Stimulated activated CD8-positive, alpha-beta memory T cell treated with anti-CD3 and anti-CD28 coated beads, Interleukin-4, amount 100 ng/mL, for 48 hours (primary cell): ENCODE results near the gene SLC16A5.
A peak's percentile ranks its signal among the peaks of the same experiment; 100 is the strongest.
"Not testable (repeated sequence)": the region's sequence is repeated elsewhere in the genome, so short reads cannot be mapped to it uniquely, and the experiment has no call there.

Experiments used
- DNase-seq: peaks from one replicate; pipeline ENCODE4 v3.0.0-alpha.2; 2020

The SLC16A5 gene

GRCh38 chr17:75135946-75136345 lies 48.2 kb downstream of the SLC16A5 start:
- DNase-seq: no peak

GRCh38 chr17:75137762-75138161 lies 50.0 kb downstream of the SLC16A5 start:
- not testable (repeated sequence) for DNase-seq

- no peak for DNase-seq
Measured at GRCh38 chr17:75138519-75138918, 50.8 kb downstream of the SLC16A5 start.

GRCh38 chr17:75142236-75142971 lies 54.6 kb downstream of the SLC16A5 start:
- DNase-seq: no peak

GRCh38 chr17:75144816-75145512 lies 57.2 kb downstream of the SLC16A5 start:
- DNase-seq: no peak

- DNase-seq: no peak
Measured at GRCh38 chr17:75146592-75146991, 58.8 kb downstream of the SLC16A5 start.

GRCh38 chr17:75147878-75148546 lies 60.3 kb downstream of the SLC16A5 start:
- no peak for DNase-seq

GRCh38 chr17:75151930-75152329 lies 64.2 kb downstream of the SLC16A5 start:
- DNase-seq: no peak

GRCh38 chr17:75152523-75152921 lies 64.8 kb downstream of the SLC16A5 start:
- no peak for DNase-seq

- DNase-seq: peak; percentile 47
Measured at GRCh38 chr17:75152922-75153779, 65.4 kb downstream of the SLC16A5 start.

- DNase-seq: peak; percentile 51
Measured at GRCh38 chr17:75153780-75154194, 66.0 kb downstream of the SLC16A5 start.

GRCh38 chr17:75154195-75155106 lies 66.7 kb downstream of the SLC16A5 start, which contains the start of gene JPT1:
Gene JPT1, minus strand, starts transcription at chr17:75154512. Its CDS starts 115 bp downstream, at chr17:75154397.
- DNase-seq: peak; percentile 97

- no peak for DNase-seq
Measured at GRCh38 chr17:75155191-75155601, 67.4 kb downstream of the SLC16A5 start.
